Pancreas (tissue), 10 donors: ENCODE measurements around the gene NAT9. TPM values are rescaled to one million over a fixed set of nuclear protein-coding genes. Genes with fewer than 3 reads are reported as not detected.

Source experiments
- ATAC-seq, 4 donors: fragments of 200-7000 bp; cut with Tn5 transposase; one replicate each; pipeline versions ENCODE4 v1.8.0 to v1.9.1; 2020; ENCODE audit warnings: mild to moderate bottlenecking in 4 of 4, moderate library complexity in 4 of 4
- DNase-seq, 6 donors: peaks; one replicate each; pipeline ENCODE4 v3.0.0-alpha.2; 2020
- FAIRE-seq: peaks from 2 replicates; lab custom pipeline; 2012; peaks lifted over from hg19 to GRCh38; lab: Jason Lieb, UNC
- H3K27ac ChIP-seq, 4 donors: fragments of 200-600 bp; sonication (generic); 1 replicate in 3 of 4; 2 replicates in 1 of 4; pipeline versions ENCODE4 v1.5.0 to v1.8.0; 2020
- H3K27me3 ChIP-seq, 4 donors: fragments of 200-600 bp; one replicate each; pipeline ENCODE4 v1.8.0; 2021
- H3K36me3 ChIP-seq, 3 donors: fragments of 200-600 bp; sonication (generic) in 1 of 3; one replicate each; pipeline versions ENCODE4 v1.5.0 to v1.8.0; 2020 to 2021
- H3K4me1 ChIP-seq, 3 donors: fragments of 200-600 bp; one replicate each; pipeline ENCODE4 v1.8.0; 2021
- H3K4me3 ChIP-seq, 4 donors: fragments of 200-600 bp; sonication (generic) in 2 of 4; one replicate each; pipeline versions ENCODE4 v1.5.0 to v1.8.0; 2020 to 2021
- H3K9me3 ChIP-seq, 4 donors: fragments of 200-600 bp; one replicate each; pipeline ENCODE4 v1.8.0; 2021
- WGBS, 2 donors: extraction: QIAGEN DNeasy Blood & Tissue Kit; methylation state at CpG; one replicate each; pipeline ENCODE4 v1.1.7; 2013; 5-methylcytosine and 5-hydroxymethylcytosine counted together
- intact Hi-C, 3 donors: fragments of 100-400 bp; cut with DNase I; formaldehyde crosslinking; loops; one replicate each; pipeline versions ENCODE4 v1.11.1 to v1.14.2; 2022
- polyA plus RNA-seq, 2 donors: library from polyadenylated mRNA; stranded (reverse); fragments of 200-250 nt; gene quantifications; one replicate each; pipeline ENCODE4 v1.2.3, GENCODE V29; 2013
- total RNA-seq, 6 donors: library from RNA; stranded (reverse); fragmentation: NEBNext Ultra II Directional in 4 of 6; extraction: Animal tissue kit (Norgen Biotek cat#: 25700) in 4 of 6; gene quantifications; one replicate each; pipeline versions ENCODE4 v1.2.1 to v1.2.4, GENCODE V29; 2021 to 2023
- TF ChIP-seq, protein P1 (sequence below), 4 donors: fragments of 200-600 bp; sonication (generic) in 3 of 4; IDR thresholded peaks; one replicate each; pipeline versions ENCODE4 v1.5.0 to v1.8.0; 2021; ENCODE audit warnings: antibody characterized with exemption in 4 of 4
- donor health status: healthy with polysubstance abuse.
- donor health status: DM: no; HTN: no; CAD: no; lungs with moderate emphysema.
- donor health status: DM: no; HTN: no; CAD: no.
- donor health status: control.
- donor health status: control.
- donor health status: Bipolar disorder and iron deficiency.
- donor health status: DM: yes; HTN: yes; CAD: no.
- donor health status: DM: no; HTN: no; CAD: no.
- donor health status: DM: no; HTN: no; CAD: no.
- donor health status: DM: yes; HTN: yes; CAD: no.

The NAT9 gene
- total and polyA plus RNA-seq, 8 donors: 14.4 to 38.5 (median 24.8) TPM

DNA sequence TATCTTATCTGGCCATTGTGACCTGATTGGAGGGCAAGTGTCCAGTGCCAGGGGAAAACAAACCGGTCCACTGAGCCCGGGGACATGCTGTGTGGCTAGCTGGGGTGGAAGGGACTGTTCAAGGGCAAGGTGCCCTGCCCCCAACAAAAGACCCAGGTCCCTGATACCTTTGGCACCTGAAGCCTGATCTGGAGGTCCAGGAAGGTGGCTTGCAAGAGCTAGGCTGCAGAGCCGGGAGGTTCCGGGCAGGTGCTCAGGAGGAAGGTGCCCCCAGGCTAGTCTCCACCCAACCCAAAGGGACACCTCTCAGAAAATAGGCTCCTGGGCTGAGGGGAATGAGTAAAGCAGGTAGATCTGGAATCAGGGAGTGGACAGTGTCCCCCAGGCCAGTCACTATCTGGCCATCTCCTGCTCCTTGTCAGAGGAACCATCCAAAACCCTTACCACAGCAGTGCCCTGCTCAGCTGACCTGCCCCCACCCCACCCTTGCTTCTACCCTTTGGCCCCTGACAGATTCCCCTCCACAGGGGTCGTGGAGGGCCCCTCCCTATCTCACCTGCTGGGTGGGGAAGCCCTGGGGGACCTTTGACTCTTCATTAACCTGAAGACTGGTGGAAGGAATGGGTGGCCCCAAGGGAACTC is 6.2 kb downstream of the NAT9 start:
- TF ChIP-seq, protein P1, sequence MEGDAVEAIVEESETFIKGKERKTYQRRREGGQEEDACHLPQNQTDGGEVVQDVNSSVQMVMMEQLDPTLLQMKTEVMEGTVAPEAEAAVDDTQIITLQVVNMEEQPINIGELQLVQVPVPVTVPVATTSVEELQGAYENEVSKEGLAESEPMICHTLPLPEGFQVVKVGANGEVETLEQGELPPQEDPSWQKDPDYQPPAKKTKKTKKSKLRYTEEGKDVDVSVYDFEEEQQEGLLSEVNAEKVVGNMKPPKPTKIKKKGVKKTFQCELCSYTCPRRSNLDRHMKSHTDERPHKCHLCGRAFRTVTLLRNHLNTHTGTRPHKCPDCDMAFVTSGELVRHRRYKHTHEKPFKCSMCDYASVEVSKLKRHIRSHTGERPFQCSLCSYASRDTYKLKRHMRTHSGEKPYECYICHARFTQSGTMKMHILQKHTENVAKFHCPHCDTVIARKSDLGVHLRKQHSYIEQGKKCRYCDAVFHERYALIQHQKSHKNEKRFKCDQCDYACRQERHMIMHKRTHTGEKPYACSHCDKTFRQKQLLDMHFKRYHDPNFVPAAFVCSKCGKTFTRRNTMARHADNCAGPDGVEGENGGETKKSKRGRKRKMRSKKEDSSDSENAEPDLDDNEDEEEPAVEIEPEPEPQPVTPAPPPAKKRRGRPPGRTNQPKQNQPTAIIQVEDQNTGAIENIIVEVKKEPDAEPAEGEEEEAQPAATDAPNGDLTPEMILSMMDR (IDR thresholded peaks at IDR 0.05): no peak
- intact Hi-C loops: loop anchor here in 1 of 3 donors (2.0 to 5.0 kb wide), 2 partner anchors 19 to 33 kb away; partner anchors contain the start of gene RAB37
- Histone ChIP-seq H3K27me3 (no peaks in the 10 kb centered on the region), H3K4me3 (no peak overlapping the region), H3K9me3 (no peaks in the 10 kb centered on the region), H3K27ac (peak overlapping the region; percentile 17 to 87 (median 56)), H3K4me1 (peaks cover 37 to 46% (median 37%) of the 10 kb centered on the region in 3 donors), H3K36me3 (peaks cover 0 to 27% (median 7%) of the 10 kb centered on the region in 3 donors)
- WGBS, 2 donors: 6 to 15% methylated on average over 5 of the region's 5 CpGs
- peak in 2 of 4 donors; percentile 2 to 26 for ATAC-seq
- no peak for FAIRE-seq
- peak in 3 of 6 donors; percentile 39 to 64 (median 55) for DNase-seq

DNA sequence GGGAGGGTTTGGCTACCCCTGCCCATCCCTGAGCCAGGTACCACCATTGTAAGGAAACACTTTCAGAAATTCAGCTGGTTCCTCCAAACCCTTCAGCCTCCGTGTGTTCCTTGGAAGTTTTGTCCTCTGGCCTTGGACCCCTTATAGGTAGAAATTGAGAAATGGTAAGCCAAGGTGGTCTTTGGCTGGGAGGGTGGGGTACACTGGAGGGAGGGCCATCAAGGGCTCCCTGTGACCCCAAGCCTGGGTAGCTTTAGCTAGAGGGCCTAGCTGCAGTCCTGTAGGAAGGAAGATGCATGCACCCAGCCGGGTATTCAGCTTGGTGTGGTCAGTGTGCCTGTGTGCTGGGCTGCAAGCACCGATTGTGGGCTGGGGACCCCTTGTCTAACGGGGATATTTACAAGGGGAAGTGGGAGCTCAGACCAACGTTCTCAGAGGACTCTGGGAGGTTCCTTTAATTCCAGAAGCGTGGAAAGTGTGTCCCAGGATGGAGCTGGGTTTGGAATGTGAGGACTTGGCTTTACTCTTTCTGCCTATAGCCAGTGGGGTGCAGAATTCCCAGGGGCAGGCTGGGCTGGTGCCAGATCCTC is 6.8 kb downstream of the NAT9 start:
- intact Hi-C loops: loop anchor here in 1 of 3 donors (2.0 kb wide), 1 partner anchor 19 kb away; no protein-coding TSS in a partner anchor
- Histone ChIP-seq H3K27me3 (no peaks in the 10 kb centered on the region), H3K9me3 (no peaks in the 10 kb centered on the region), H3K36me3 (peaks cover 0 to 32% (median 7%) of the 10 kb centered on the region in 3 donors), H3K4me1 (peaks cover 33 to 42% (median 37%) of the 10 kb centered on the region in 3 donors), H3K27ac (peak overlapping the region; percentile 17 to 87 (median 80)), H3K4me3 (no peak overlapping the region)
- FAIRE-seq: no peak
- no peak for ATAC-seq
- WGBS, 2 donors: 27% methylated on average over 6 of the region's 6 CpGs
- DNase-seq: peak in 1 of 6 donors; percentile 33
- TF ChIP-seq, protein P1 (IDR thresholded peaks at IDR 0.05): no peak

DNA sequence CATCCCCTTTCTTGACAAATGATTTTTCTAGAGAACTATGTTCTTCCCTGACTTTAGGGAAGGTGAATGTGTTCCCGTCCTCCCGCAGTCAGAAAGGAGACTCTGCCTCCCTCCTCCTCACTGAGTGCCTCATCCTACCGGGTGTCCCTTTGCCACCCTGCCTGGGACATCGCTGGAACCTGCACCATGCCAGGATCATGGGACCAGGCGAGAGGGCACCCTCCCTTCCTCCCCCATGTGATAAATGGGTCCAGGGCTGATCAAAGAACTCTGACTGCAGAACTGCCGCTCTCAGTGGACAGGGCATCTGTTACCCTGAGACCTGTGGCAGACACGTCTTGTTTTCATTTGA is 7.4 kb downstream of the NAT9 start:
- Histone ChIP-seq H3K9me3 (no peaks in the 10 kb centered on the region), H3K4me3 (no peak overlapping the region), H3K27ac (peak overlapping the region; percentile 72 to 87 (median 80)), H3K36me3 (peaks cover 0 to 32% (median 7%) of the 10 kb centered on the region in 3 donors), H3K27me3 (no peaks in the 10 kb centered on the region), H3K4me1 (peaks cover 33 to 39% (median 37%) of the 10 kb centered on the region in 3 donors)
- TF ChIP-seq, protein P1 (IDR thresholded peaks at IDR 0.05): no peak
- FAIRE-seq (no peak), ATAC-seq (no peak), DNase-seq (peak in 2 of 6 donors; percentile 31 to 34)
- WGBS, 2 donors: 45 to 57% methylated on average over 7 of the region's 7 CpGs
- intact Hi-C loops: loop anchor here in 1 of 3 donors (2.0 kb wide), 1 partner anchor 18 kb away; no protein-coding TSS in a partner anchor

DNA sequence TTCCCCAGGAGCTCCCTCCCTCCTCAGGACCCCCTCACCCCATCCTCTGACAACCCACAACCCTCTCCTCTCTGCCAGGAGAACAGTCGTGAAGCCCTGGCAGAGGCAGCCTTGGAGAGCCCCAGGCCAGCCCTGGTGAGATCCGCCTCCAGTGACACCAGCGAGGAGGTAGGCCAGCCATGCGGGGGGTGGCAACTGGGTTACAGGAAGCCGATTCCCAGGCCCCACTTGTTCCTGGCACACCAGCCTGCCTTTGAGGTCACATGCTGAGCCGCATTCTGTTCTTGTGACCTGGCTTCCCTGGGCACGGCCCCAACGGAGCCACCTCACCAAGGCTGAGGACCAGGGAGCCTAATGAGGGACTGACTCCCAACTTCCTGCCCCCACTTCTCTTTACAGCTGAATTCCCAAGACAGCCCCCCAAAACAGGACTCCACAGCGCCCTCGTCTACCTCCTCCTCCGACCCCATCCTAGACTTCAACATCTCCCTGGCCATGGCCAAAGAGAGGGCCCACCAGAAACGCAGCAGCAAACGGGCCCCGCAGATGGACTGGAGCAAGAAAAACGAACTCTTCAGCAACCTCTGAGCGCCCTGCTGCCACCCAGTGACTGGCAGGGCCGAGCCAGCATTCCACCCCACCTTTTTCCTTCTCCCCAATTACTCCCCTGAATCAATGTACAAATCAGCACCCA is 7.9 kb downstream of the NAT9 start:
- Histone ChIP-seq H3K9me3 (no peaks in the 10 kb centered on the region), H3K4me3 (no peak overlapping the region), H3K27me3 (no peaks in the 10 kb centered on the region), H3K4me1 (peaks cover 33 to 44% (median 37%) of the 10 kb centered on the region in 3 donors), H3K27ac (peak overlapping the region; percentile 72 to 87 (median 80)), H3K36me3 (peaks cover 0 to 26% (median 7%) of the 10 kb centered on the region in 3 donors)
- 36 to 37% methylated on average over 17 of the region's 17 CpGs for WGBS, 2 donors
- intact Hi-C loops: loop anchor here in 1 of 3 donors (2.0 kb wide), 1 partner anchor 17 kb away; no protein-coding TSS in a partner anchor
- DNase-seq (peak; percentile 85 to 95 (median 93)), ATAC-seq (peak; percentile 68 to 78 (median 76)), FAIRE-seq (no peak)
- TF ChIP-seq, protein P1 (IDR thresholded peaks at IDR 0.05): no peak
